Activated naive CD4-positive, alpha-beta T cell treated with Interleukin-2 at 50 U/mL for 16 hours (primary cell): Measurements from ENCODE around the gene SEC14L5.
"Not testable (repeated sequence)": the region's sequence is repeated elsewhere in the genome, so short reads cannot be mapped to it uniquely, and the experiment has no call there.

ENCODE experiments used
- DNase-seq: peaks from one replicate; pipeline ENCODE4 v3.0.0-alpha.2; 2020

SEC14L5 gene

DNA sequence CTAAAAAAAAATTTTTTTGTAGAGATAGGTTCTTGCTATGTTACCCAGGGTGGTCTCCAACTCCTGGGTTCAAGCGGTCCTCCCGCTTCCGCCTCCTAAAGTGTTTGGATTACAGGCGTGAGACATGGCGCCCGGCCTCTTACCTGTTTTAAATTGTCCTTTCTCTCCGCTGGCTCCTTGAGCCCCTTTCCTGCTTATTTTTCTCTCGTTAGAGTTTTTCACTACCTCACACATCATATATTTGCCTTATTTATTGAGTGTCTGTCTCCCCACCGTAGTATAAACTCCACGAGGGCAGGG is 760 bp upstream of the SEC14L5 start:
- no peak for DNase-seq

DNA sequence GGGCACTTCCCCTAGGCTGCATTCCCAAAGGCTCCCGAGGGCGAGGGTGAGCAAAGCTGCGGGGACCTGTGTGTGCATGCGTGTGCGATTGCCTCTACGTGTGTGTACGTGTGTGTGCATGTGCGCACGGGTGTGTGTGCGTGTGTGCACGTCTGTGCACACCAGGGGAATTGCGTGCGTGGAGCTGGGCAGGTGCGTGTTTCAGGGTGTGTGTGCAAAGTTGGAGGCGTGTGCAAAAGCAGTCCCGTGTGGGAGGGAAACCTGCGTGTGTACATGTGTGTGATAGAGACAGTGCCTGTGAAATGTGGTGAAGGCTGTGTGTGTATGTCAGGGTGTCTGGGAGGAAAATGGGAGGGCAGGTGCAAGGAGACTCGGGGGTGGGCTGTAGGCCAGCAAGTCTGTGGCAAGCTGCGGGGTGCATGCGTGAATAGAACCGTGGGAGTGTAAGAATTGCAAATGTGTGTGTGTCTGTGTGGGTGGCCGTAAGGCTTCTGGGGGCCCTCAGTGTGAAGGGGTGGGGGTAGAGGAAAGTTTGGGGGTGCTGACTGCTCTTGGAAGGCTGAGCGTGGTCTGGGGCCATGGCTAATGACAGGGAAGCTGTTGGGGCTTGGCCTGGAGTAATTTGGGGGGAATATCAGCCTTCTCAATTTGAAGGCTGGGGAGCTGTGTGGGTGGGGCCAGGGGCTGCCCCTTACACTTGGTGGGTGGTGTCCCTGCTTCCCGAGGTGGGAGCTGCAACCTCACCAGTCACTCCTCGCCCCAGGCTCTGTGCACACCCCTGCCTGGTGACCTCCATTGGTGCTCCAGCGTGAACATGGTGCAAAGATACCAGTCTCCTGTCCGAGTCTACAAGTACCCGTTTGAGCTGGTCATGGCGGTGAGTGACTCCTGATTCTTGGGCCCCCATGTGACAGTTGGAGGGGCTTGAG is 644 bp downstream of the SEC14L5 start:
- no peak for DNase-seq

DNA sequence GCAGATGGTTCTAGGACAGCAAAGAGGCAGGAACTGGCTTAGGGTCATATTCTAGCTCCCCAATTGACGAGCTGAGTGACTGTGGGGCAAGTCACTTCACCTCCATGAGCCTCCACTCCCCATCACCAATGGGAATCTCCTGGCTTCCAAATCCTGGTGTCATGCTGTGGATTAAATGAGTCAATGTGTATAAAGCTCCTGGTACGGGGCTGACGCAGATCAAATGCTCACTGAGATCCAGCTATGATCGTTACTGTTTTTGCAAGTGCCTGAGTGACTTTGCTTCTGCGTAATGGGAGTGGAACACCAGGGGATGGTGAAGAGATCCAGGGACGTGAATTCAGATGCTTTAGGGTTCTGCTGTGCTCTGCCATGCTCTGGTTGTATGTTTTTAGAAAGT is 2.4 kb downstream of the SEC14L5 start:
- DNase-seq, result no peak

DNA sequence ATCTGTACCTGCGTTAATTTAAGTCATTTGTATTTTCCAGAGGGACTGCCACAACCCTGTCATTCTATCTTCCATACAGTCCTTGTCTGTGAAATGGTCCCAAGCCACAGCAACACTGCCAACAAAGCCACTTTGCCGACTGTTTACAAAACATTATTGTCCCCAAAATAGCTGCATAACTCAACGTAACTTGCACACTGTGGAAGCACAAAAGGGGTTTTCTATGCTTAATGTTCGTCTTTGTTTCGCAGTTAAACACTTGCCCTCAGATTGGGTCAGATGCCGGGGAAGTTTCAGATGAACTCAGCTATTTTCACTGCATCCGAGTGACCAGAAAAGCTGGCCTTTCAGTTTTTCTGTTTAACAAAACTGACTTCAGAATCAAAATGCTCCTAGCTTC is 4.6 kb downstream of the SEC14L5 start:
- DNase-seq, result no peak

DNA sequence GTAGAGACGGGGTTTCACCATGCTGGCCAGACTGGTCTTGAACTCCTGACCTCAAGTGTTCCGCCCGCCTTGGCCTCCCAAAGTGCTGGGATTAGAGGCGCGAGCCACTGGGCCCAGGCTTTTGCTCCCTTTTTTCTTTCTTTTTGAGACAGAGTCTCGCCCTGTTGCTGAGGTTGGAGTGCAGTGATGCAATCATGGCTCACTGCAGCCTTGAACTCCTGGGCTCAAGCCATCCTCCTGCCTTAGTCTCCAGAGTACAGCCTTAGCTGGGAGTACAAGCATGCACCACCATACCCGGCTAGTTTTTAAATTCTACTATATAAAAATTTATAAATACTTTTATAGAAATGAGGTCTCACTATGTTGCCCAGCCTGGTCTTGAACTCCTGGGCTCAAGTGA is 5.4 kb downstream of the SEC14L5 start:
- DNase-seq, result not testable (repeated sequence)

DNA sequence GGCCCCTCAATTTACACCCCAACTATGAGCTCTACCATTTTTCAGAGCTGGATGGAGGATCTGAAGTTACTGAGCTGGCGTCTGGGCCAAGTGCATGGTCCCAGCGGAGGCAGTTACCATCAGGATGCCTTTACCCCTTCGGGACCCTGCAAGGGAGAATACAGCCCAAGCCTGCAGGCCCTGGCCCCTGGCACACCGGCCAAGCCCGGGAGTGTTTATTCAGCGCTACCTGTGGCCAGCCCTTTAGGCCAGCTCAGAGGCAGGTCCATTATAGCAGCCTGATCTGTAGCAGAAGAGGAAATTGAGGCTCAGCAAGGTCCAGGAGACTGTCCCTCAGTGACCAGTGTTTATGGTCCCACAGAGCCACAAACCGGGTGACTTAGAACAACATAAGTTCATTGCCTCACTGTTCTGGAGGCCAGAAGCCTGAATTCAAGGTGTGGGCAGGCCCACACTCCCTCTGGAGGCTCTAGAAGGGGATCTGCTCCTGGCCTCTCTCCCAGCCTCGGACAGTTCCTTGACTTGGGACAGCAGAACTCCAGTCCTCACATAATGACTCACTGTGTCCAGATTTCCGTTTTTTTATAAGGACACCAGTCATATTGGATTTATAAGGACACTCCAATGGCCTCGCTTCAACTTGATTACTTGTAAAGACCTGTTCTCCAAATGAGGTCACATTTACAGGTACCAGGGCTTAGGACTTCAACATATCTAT is 8.8 kb downstream of the SEC14L5 start:
- DNase-seq, result no peak

DNA sequence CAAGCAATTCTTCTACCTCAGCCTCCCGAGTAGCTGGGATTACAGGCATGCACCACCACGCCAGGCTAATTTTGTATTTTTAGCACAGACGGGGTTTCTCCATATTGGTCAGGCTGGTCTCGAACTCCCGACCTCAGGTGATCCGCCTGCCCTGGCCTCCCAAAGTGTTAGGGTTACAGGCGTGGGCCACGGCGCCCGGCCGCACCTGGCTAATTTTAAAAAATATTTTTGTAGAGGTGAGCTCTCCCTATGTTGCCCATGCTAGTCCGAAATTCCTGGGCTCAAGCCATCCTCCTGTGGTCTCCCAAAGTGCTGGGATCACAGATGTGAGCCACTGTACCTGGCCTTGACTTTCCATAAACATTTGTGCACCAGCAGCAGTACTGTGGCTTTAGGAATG is 10.1 kb downstream of the SEC14L5 start:
- not testable (repeated sequence) for DNase-seq

DNA sequence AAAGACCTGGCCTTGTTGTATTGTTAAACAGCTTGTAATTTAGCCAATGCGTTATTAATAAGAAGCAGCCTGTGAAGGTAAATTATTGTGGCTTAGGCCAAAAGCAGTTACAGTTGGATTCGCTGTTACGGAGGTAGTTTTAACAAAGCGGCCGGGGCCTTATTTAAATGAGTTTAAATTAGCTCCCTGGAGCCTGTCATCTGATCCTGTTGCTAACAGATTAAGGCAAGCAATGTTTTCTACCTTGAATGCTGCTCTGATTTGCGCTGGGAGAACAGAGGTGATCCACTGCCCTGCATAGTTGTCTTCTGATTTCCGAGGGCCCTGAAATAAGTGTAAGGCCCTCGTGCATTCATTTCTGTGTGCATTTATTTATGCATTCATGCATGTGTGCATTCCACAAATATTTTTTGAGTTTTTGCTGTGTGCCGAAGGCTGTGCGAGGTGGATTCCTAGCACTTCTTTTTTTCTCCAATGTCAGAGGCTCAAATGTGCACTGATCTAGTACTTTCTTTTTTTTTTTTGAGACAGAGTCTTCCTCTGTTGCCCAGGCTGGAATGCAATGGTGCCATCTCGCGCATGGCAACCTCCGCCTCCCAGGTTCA is 10.9 kb downstream of the SEC14L5 start:
- DNase-seq, result no peak

DNA sequence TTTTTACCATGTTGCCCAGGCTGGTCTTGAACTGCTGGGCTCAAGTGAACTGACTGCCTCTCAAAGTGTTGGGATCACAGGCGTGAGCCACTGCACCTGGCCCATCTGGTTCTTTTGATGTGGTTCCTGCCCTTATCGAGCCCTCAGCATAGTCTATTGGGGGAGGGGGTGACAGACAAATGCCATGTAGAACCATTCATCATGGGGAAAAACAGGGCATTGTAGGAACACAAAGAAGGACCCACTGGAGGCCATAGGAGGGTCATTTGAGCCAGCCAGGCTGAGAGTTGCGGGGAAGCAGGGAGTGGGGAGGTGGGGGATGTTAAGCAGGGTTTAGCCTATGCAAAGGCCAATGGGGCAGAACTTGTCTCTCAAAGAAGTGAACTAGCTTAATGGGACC is 11.9 kb downstream of the SEC14L5 start:
- DNase-seq, result no peak

DNA sequence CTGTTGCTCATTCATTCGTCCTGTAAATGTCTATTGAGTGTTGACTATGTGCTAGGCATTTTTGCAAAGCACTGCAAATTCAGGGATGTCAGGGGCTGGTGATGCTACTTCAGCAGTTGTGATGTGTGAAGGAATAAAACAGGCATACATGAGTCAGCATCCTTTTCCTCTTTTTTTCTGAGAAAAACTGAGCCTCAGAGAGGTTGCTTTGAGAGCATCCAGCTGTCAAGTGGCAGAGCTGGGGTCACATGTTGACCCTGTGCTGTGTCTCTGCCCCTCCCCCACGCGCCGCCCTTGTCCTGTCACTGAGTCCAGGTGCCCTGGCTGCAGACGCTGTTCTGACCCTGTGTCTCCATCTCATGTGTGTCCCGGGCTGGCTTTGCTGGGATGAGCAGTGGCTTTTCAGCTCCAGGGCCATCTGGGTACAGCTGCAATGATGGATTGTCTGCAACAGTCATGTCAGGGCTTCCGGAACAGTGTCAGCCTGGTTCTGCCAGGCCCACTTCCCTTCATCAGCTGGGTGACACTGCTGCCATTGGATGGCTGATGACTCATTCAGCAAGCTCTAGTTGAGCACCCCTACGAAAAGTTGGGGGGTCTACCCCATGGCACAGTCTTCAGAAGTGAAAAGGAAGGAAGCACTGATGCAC is 14.9 kb downstream of the SEC14L5 start:
- DNase-seq, result no peak

DNA sequence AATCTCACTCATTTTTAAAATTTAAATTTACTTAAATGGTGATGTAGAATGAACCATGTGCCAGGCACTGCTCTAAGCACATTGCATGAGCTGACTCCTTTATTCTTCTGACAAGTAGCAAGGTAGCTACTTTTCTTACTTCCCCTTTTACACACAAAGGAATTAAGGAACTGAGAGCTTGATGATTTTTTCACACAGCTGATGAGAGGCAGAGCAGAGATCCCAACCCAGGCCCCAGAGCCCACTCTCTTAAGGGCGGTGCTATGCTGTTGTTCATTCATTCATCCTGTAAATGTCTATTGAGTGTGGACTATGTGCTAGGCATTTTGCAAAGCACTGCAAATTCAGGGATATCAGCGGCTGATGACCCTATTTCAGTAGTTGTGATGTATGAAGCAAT is 17.9 kb downstream of the SEC14L5 start:
- no peak for DNase-seq

DNA sequence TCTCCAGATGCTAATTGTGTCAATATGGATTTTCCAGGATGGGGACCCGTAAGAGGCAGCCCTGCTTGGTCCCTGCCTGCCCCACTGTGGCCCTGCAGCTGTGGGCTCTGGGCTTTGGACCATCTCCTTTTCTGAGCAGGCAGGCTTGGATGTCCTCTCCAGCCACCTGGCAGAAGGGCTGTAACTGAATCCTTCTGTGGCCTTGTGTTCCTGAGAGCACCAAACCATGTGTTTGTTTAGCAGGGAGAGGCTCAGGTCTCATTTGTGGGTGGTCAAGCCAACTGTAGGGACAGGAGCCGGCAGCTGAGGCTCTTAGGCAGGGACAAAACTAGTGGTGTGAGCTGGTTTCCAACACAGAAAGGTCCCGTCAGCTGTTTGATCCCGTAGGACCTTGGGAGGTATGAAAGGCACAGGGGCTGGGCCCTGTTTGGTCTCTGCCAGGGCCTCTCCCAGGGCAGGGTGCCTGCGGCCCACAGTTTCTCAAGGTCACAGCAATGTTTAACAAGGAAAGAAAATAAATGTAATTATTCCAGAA is 18.5 kb downstream of the SEC14L5 start:
- no peak for DNase-seq

DNA sequence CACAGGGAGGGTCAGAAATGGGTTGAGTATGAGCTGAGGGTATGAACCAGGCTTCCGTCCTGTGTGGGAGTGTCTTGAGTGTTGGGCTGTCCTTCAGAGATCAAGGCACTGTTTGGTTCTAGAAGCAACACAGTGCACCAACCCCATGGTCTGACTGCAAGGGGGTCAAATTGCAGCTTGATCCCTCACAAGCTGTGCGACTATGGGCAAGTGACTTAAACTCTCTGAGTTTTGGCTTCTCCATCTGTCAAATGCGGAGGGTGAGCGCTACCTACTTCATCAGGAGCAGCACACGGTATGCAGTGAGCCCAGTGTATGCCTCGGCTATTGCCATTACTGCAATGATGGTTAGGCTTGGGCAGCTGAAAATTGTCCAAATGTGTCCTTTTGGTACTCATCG is 21.0 kb downstream of the SEC14L5 start:
- no peak for DNase-seq

DNA sequence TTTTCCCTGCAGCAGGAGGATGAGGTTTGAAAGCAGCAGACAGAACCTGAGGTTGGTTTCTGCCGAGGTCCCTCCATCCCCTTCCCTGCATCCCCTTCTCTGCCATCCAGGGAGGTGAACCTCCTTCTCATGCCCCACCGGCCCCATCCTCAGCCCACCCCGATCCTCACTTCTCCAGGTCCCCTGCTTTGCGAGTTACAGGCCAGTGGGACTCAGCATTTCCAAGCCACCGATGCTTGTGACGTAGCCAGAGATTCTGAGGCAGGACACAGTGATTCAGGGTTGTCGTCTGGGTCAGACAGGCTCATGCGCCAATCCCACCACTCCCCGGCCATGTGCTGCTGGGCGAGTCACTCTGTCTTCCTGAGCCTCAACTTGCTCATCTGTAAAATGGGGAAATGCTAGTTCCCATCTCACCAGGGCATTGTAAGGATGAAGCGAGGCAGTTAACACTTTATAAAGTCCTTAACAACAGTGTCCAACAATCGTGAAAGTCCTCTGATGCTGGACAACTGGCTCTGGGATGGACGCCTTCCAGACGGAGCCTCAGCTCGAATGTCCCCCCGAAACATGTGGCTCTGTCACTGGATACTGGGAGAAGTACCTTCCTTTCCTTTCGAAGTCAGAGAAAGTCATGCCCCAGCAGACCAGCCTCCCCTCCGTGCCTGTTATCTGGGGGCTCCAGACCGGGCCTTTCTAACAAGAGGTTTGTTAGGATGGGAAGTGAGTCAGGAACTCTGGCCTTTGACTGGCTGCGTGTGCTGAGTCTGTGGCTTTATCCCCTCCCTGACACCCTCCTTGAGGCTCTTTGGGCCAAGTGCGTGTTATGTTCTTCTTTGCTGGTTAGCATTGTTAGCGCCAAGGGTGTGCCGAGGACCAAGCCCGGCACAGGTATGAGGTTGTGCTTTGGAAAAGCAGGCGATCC is 21.9 kb downstream of the SEC14L5 start:
- DNase-seq, result no peak

DNA sequence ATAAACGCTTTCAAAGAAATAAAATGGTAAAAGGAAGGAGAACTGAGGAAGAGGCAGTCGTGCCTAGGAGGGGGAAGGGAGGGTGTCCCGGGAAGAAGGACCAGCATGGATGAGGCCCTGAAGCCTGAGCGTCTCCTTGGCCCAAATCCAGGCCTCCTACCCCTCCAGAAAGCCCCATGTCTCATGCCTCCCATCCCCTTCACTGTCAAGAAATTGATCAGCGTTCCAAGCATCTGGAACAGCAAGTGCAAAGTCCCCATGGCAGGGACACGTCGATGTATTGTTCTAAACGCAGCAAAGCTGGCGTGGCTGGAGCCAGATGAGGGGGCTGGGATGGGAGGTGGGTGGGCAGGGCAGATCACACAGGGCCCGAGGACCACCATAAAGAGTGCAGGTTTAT is 22.6 kb downstream of the SEC14L5 start:
- DNase-seq, result no peak

DNA sequence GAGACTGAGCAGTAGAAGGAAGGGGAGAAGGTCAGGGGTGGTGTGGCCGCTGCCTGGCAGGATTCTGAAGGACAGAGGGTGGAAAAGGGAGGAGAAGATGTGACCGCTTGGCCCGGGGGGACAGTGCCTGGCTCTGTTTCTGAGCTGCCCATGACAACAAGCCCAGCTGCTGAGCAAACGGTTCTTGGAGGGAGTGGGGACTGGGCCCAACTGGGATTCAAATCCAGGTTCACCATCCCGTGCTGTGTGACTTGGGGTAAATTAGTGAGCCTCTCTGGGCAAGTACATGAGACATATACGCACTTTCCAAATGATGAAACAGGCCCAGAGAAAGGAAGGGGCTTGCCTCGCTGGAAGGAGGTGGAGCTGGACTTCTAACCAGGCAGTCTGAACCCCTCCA is 23.3 kb downstream of the SEC14L5 start:
- DNase-seq, result no peak

DNA sequence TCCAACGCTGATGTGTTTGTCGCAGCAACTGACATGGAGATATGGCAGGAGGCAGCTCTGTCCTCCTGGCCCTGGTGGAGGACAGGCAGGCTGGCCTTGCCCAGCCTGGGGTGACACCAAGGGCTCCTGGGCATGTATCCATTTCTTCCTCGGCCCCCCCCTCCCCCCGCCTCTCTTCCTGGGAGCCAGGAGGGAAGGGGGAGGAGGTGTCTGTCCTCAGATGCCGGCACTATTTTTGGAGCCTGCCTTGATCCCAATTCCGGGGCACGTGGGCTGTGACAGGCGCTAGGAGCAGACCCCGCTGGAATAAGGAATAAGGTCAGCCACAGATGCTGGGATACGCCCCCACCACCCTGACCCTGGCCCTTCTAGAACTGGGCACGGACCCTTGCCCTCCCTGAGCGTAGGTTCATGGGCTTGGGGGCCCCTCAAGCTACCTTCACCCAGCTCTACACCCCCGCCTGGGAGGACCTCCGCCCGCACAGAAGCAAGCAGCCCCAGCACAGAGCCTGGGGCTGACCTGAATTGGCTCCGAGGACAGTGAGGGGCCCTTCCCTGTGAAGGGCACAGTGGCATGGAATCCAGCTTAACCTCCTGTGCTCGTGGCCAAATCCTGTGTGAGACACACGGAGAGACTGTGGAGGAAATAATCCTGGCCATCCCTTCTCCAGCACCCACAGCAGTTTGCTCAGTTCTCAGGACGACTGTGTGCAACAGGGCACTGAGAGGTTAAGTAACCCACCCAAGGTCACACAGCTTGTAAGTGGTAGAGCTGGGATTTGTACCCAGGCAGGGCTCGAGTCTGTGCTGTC is 24.1 kb downstream of the SEC14L5 start:
- DNase-seq, result no peak

DNA sequence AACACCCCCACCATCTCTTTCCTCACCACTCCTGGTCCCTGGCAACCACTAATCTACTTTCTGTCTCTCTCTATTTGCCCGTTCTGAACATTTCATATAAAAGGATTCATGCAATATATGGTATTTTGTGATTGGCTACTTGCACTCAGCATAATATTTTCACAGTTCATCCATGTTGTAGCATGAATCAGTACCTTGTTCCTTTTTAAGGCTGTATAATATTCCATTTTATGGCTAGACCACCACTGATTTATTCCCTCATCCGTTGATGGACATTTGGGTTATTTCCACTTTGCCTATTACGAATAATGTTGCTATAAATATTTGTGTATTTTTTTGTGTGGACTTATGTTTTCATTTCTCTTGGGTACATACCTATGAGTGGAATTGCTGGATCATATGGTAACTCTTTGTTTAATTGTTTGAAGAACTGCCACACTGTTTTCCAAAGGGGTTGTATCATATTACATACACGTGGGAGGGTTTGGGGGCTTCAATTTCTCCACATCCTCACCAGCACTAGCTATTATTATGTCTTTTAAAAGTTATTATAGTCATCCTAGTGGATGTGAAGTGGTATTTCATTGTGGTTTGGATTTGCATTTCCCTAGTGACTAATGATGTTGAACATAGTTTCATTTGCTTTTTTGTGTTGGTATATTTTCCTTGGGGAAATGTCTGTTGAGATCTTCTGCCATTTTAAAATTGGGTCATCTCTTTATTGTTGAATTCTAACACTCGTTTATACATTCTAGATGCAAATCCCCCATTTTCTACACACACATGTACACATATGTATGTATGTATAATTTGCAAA is 26.3 kb downstream of the SEC14L5 start:
- no peak for DNase-seq

DNA sequence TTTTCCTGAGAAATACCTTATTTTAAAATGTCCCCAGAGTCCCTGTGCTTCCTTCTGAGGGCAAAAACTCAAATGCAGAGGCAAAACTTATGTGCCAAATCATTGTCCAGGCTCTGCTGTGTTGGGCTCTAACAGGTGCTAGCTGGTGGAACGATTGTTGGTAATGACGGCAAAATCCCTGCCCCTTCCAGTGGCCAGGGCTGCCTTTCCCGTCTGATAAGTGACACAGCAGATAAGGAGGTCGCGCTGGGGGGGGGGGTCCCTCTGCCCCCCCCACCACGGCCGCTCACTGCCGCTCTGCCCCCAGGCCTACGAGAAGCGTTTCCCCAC is 29.1 kb downstream of the SEC14L5 start:
- DNase-seq, result no peak

DNA sequence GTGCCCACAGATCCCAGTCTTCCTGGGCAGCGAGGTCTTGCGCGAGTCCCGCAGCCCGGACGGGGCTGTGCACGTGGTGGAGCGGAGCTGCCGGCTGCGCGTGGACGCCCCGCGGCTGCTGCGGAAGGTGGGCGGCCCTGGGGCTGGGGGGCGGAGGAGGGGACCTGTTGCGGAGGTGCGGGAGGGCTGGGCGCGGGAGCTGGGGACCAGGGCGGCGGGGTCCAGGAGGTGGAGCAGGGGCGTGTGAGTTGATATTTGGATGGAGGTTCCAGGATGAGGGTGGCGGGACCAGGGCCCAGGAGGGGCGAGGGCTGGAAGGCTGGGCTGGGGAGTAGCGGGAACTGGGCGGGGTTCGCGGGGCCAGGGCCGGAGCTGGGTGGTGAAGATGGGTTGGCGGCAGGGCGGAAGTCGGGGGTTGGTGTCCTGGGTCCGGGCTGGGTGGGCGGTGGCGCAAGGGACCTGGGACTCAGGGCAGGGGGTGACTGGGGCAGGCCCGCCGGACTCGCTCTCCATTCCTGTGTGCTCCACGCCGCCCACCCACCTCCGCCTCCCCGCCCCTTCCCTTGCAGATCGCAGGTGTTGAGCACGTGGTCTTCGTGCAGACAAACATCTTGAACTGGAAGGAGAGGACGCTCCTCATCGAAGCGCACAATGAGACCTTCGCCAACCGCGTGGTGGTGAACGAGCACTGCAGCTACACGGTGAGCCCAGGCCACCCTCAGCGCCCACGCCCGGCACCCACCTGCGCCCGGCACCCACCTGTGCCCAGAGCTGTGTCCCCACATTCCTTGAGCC is 29.6 kb downstream of the SEC14L5 start:
- no peak for DNase-seq
